Liver (tissue), 9 donors: Measurements from ENCODE around the gene RASGRF2. TPM values are rescaled to one million over a fixed set of nuclear protein-coding genes. Genes with fewer than 3 reads are reported as not detected.

Experiments used
- DNase-seq: peaks from one replicate; pipeline ENCODE4 v3.0.0-alpha.2; 2017; ENCODE audit warnings: low spot score
- H3K27ac ChIP-seq, 2 donors: one replicate each; pipeline ENCODE4 v1.7.0; 2013; ENCODE audit warnings: inconsistent platforms in 2 of 2, low read length in 2 of 2, control low read depth in 1 of 2, low read depth in 1 of 2, mild to moderate bottlenecking in 1 of 2
- H3K27me3 ChIP-seq, 4 donors: one replicate each; pipeline versions ENCODE4 v1.6.1 to v1.7.0; 2013; ENCODE audit warnings: low read length in 3 of 4, inconsistent platforms in 1 of 4, mild to moderate bottlenecking in 1 of 4, moderate library complexity in 1 of 4; ENCODE audit not compliant: control insufficient read depth in 4 of 4, insufficient read depth in 4 of 4
- H3K36me3 ChIP-seq, 4 donors: one replicate each; pipeline versions ENCODE4 v1.6.1 to v1.7.0; 2013; ENCODE audit warnings: low read length in 3 of 4, mild to moderate bottlenecking in 3 of 4, low read depth in 1 of 4, moderate library complexity in 1 of 4; ENCODE audit not compliant: control insufficient read depth in 4 of 4, insufficient read depth in 3 of 4
- H3K4me1 ChIP-seq, 4 donors: one replicate each; pipeline versions ENCODE4 v1.6.1 to v1.7.0; 2013; ENCODE audit warnings: low read length in 3 of 4, mild to moderate bottlenecking in 3 of 4, moderate library complexity in 1 of 4; ENCODE audit not compliant: control insufficient read depth in 4 of 4, insufficient read depth in 4 of 4
- H3K4me3 ChIP-seq, 3 donors: one replicate each; pipeline versions ENCODE4 v1.6.1 to v1.7.0; 2013; ENCODE audit warnings: low read length in 3 of 3, control low read depth in 1 of 3, low read depth in 1 of 3, mild to moderate bottlenecking in 1 of 3
- H3K9ac ChIP-seq, 2 donors: one replicate each; pipeline ENCODE4 v1.7.0; 2013; ENCODE audit warnings: low read length in 2 of 2, mild to moderate bottlenecking in 2 of 2, moderate library complexity in 2 of 2, control low read depth in 1 of 2, low read depth in 1 of 2
- H3K9me3 ChIP-seq, 4 donors: one replicate each; pipeline versions ENCODE4 v1.6.1 to v1.7.0; 2013; ENCODE audit warnings: low read length in 3 of 4; ENCODE audit not compliant: control insufficient read depth in 4 of 4
- CTCF ChIP-seq: fragments of 150-350 bp; IDR thresholded peaks from 2 replicates; pipeline ENCODE4 v1.5.1; 2017; ENCODE audit warnings: improper control_type of control experiment, low read depth, low read length; ENCODE audit not compliant: missing input control
- EGR1 ChIP-seq, 2 donors: IDR thresholded peaks; 2 replicates each; pipeline ENCODE4 v1.6.1; 2016 to 2018; ENCODE audit warnings: antibody characterized with exemption in 2 of 2, low read depth in 2 of 2
- FOXA1 ChIP-seq: IDR thresholded peaks from 2 replicates; pipeline ENCODE4 v1.6.1; 2016; ENCODE audit warnings: antibody characterized with exemption
- FOXA2 ChIP-seq: IDR thresholded peaks from 2 replicates; pipeline ENCODE4 v1.6.1; 2016; ENCODE audit warnings: antibody characterized with exemption
- GABPA ChIP-seq, 2 donors: IDR thresholded peaks in 1 of 2; conservative IDR thresholded peaks in 1 of 2; 2 replicates each; pipeline ENCODE4 v1.6.1; 2016; ENCODE audit warnings: antibody characterized with exemption in 2 of 2, mild to moderate bottlenecking in 1 of 2, moderate library complexity in 1 of 2
- HNF4A ChIP-seq, 2 donors: conservative IDR thresholded peaks; 2 replicates each; pipeline ENCODE4 v1.6.1; 2016; ENCODE audit warnings: antibody characterized with exemption in 2 of 2, mild to moderate bottlenecking in 2 of 2
- HNF4G ChIP-seq: IDR thresholded peaks from 2 replicates; pipeline ENCODE4 v1.6.1; 2016; ENCODE audit warnings: antibody characterized with exemption
- JUND ChIP-seq, 2 donors: IDR thresholded peaks; 2 replicates each; pipeline ENCODE4 v1.6.1; 2016; ENCODE audit warnings: antibody characterized with exemption in 2 of 2
- MAX ChIP-seq: IDR thresholded peaks from 2 replicates; pipeline ENCODE4 v1.6.1; 2016; ENCODE audit warnings: antibody characterized with exemption
- NR2F2 ChIP-seq: IDR thresholded peaks from 2 replicates; pipeline ENCODE4 v1.6.1; 2016; ENCODE audit warnings: antibody characterized with exemption
- RAD21 ChIP-seq, 2 donors: IDR thresholded peaks; 2 replicates each; pipeline ENCODE4 v1.6.1; 2016; ENCODE audit warnings: antibody characterized with exemption in 2 of 2, mild to moderate bottlenecking in 2 of 2
- REST ChIP-seq: IDR thresholded peaks from 2 replicates; pipeline ENCODE4 v1.6.1; 2016; ENCODE audit warnings: antibody characterized with exemption, mild to moderate bottlenecking
- RXRA ChIP-seq, 2 donors: IDR thresholded peaks; 2 replicates each; pipeline ENCODE4 v1.6.1; 2017 to 2018; ENCODE audit warnings: antibody characterized with exemption in 2 of 2, mild to moderate bottlenecking in 1 of 2
- SP1 ChIP-seq: IDR thresholded peaks from 2 replicates; pipeline ENCODE4 v1.6.1; 2018; ENCODE audit warnings: antibody characterized with exemption, mild to moderate bottlenecking
- TAF1 ChIP-seq: conservative IDR thresholded peaks from 2 replicates; pipeline ENCODE4 v1.6.1; 2016; ENCODE audit warnings: antibody characterized with exemption, mild to moderate bottlenecking
- YY1 ChIP-seq: IDR thresholded peaks from 2 replicates; pipeline ENCODE4 v1.6.1; 2016; ENCODE audit warnings: antibody characterized with exemption, mild to moderate bottlenecking
- ZBTB33 ChIP-seq: IDR thresholded peaks from 2 replicates; pipeline ENCODE4 v1.6.1; 2016; ENCODE audit warnings: antibody characterized with exemption
- WGBS: extraction: QIAGEN DNeasy Blood & Tissue Kit; methylation state at CpG from one replicate; pipeline ENCODE4 v1.1.7; 2013; 5-methylcytosine and 5-hydroxymethylcytosine counted together
- polyA plus RNA-seq, 2 donors: library from polyadenylated mRNA; stranded (reverse) in 1 of 2; unstranded in 1 of 2; fragments of 200-250 nt in 1 of 2; fragments of >200 nt in 1 of 2; fragmentation: Nextera tagmentation in 1 of 2; extraction: Ambion mirVana in 1 of 2; gene quantifications; one replicate each; pipeline versions ENCODE4 v1.2.1 to v1.2.3, GENCODE V29; 2013 to 2015
- total RNA-seq, 2 donors: library from RNA; depleted of rRNA; stranded (reverse); fragments of >200 nt; gene quantifications; one replicate each; pipeline ENCODE4 v1.2.3, GENCODE V29; 2014
- TF ChIP-seq, protein P1 (sequence below): IDR thresholded peaks from 2 replicates; pipeline ENCODE4 v1.6.1; 2016; ENCODE audit warnings: antibody characterized with exemption
- donor health status: healthy.
- donor health status: healthy.
- donor health status: healthy.
- donor health status: healthy.
- donor health status: healthy.

Gene RASGRF2
- total and polyA plus RNA-seq, 4 donors: 0.12 to 3.3 (median 0.23) TPM

DNA sequence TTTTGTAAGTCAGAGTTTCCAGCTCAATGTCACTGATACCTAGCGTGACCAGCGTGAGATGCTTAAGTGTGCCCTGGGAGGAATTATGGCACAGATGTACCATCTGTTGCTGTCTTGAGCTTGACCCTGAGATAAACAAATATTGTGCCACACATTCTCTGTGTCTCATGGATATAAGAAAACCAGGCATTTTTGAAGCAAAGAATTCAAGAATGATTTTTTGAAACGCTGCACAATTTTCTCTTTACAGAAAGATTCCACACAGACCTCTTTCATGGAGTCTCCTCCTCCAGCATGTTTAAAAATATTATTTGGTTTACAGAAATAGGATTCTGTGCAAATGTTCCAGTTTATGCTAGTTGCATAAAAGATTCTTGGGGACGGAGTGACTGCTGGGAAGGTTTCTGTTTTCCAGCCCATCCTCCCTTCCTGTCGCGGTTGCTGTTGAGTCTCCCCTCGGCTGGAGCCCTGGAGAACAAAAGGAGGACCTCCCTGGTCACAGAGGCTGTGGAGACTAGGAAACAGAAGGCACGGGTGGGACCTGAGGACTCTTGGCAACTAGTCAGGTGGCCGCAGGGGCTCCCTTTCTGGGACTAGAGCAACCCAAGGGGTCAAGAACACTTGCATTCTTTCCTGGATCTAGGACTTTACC is 120.8 kb downstream of the RASGRF2 start:
- Histone ChIP-seq H3K4me1 (no peaks in the 10 kb centered on the region), H3K27ac (no peak overlapping the region), H3K9me3 (peaks cover 1 to 12% (median 4%) of the 10 kb centered on the region in 4 donors), H3K36me3 (no peaks in the 10 kb centered on the region), H3K27me3 (no peaks in the 10 kb centered on the region), H3K4me3 (no peak overlapping the region), H3K9ac (no peak overlapping the region)
- DNase-seq: no peak
- no peak for TF ChIP-seq RXRA (IDR thresholded peaks at IDR 0.05)
- no peak for TF ChIP-seq HNF4A (conservative IDR thresholded peaks at IDR 0.05)
- no peak for TF ChIP-seq HNF4G
- TF ChIP-seq EGR1 (IDR thresholded peaks at IDR 0.05; ENCODE audit: low read depth in 2 of 2): no peak
- TF ChIP-seq NR2F2: no peak
- TF ChIP-seq REST: no peak
- TF ChIP-seq FOXA2: no peak
- TF ChIP-seq GABPA (IDR thresholded peaks at IDR 0.05 in 1 of 2, conservative IDR thresholded peaks at IDR 0.05 in 1 of 2): no peak
- no peak for TF ChIP-seq TAF1
- no peak for TF ChIP-seq FOXA1
- TF ChIP-seq SP1: no peak
- no peak for TF ChIP-seq YY1
- TF ChIP-seq, protein P1, sequence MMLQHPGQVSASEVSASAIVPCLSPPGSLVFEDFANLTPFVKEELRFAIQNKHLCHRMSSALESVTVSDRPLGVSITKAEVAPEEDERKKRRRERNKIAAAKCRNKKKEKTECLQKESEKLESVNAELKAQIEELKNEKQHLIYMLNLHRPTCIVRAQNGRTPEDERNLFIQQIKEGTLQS: no peak
- TF ChIP-seq RAD21 (IDR thresholded peaks at IDR 0.05): no peak
- no peak for TF ChIP-seq ZBTB33
- TF ChIP-seq MAX: no peak
- no peak for TF ChIP-seq CTCF
- no peak for TF ChIP-seq JUND (IDR thresholded peaks at IDR 0.05)
- WGBS: 85% methylated on average over 9 of the region's 9 CpGs
